Calu3 (cell line): ENCODE results near the gene CFAP77. TPM values are rescaled to one million over a fixed set of nuclear protein-coding genes. Genes with fewer than 3 reads are reported as not detected.

Source experiments
- BruUV-seq: library from RNA; stranded (reverse); fragments of 400-500 nt; replicated peaks from 2 replicates; lab custom pipeline; 2021; lab: Mats Ljungman, UMichigan
- CTCF ChIA-PET: fragments of 300-600 bp; sonication (Branson Sonifier 250); formaldehyde crosslinking; loops from one replicate; lab custom pipeline; 2022; ENCODE audit warnings: antibody characterized with exemption; lab: Charles Lee
- DNase-seq: peaks from one replicate; pipeline ENCODE4 v3.0.0; 2022
- H3K27ac Mint-ChIP-seq: one replicate; pipeline ENCODE4 v1.8.0; 2022; ENCODE audit warnings: mixed read lengths; ENCODE audit not compliant: unreplicated experiment
- H3K27me3 Mint-ChIP-seq: one replicate; pipeline ENCODE4 v1.8.0; 2022; ENCODE audit warnings: mixed read lengths; ENCODE audit not compliant: unreplicated experiment
- H3K36me3 Mint-ChIP-seq: one replicate; pipeline ENCODE4 v1.8.0; 2022; ENCODE audit warnings: mild to moderate bottlenecking, moderate library complexity, mixed read lengths; ENCODE audit not compliant: insufficient read depth, unreplicated experiment
- H3K4me1 Mint-ChIP-seq: one replicate; pipeline ENCODE4 v1.8.0; 2022; ENCODE audit warnings: mild to moderate bottlenecking, low read depth, mixed read lengths; ENCODE audit not compliant: unreplicated experiment
- H3K4me3 Mint-ChIP-seq: one replicate; pipeline ENCODE4 v1.8.0; 2022; ENCODE audit warnings: mild to moderate bottlenecking, low read depth, moderate library complexity, mixed read lengths; ENCODE audit not compliant: unreplicated experiment
- H3K9me3 Mint-ChIP-seq: one replicate; pipeline ENCODE4 v1.8.0; 2022; ENCODE audit warnings: low read depth, mixed read lengths; ENCODE audit not compliant: unreplicated experiment
- CTCF ChIP-seq: fragments of 200-600 bp; IDR thresholded peaks from one replicate; pipeline ENCODE4 v1.8.0; 2022; ENCODE audit warnings: antibody characterized with exemption; ENCODE audit not compliant: unreplicated experiment
- intact Hi-C: fragments of 100-400 bp; cut with micrococcal nuclease; formaldehyde crosslinking; loops from one replicate; pipeline ENCODE4 v1.10.0; 2022; ENCODE audit not compliant: unreplicated experiment
- total RNA-seq: library from RNA; stranded (reverse); gene quantifications from 2 replicates; pipeline ENCODE4 v1.2.3, GENCODE V29; 2022

The CFAP77 gene
- total RNA-seq, 1 experiment from 2014 or later, result not detected

- CTCF ChIA-PET, result interaction anchor here (0.6 to 1.3 kb wide), 2 partner anchors 22 to 162 kb away, joined by 3 to 5 read pairs; partner anchors contain the start of gene CFAP77
- DNase-seq, result no peak
- Mint-ChIP-seq H3K4me1 (peaks cover 15% of the 10 kb centered on the region), H3K4me3 (no peak overlapping the region), H3K9me3 (no peaks in the 10 kb centered on the region), H3K27ac (no peak overlapping the region), H3K27me3 (peaks cover 16% of the 10 kb centered on the region), H3K36me3 (peaks cover 4% of the 10 kb centered on the region)
- intact Hi-C loops, result no loop called here
- TF ChIP-seq CTCF, result no peak
- no TSS peak for BruUV-seq
Measured at GRCh38 chr9:132571806-132572600, 162.0 kb downstream of the CFAP77 start.

- peak; percentile 21 for DNase-seq
- Mint-ChIP-seq H3K4me1 (peaks cover 15% of the 10 kb centered on the region), H3K36me3 (peaks cover 4% of the 10 kb centered on the region), H3K9me3 (no peaks in the 10 kb centered on the region), H3K4me3 (no peak overlapping the region), H3K27ac (peak overlapping the region; percentile 50), H3K27me3 (peaks cover 25% of the 10 kb centered on the region)
- TF ChIP-seq CTCF, result no peak
- CTCF ChIA-PET, result no interaction called here
- intact Hi-C loops, result no loop called here
- BruUV-seq, result no TSS peak
Measured at GRCh38 chr9:132572921-132573320, 162.9 kb downstream of the CFAP77 start.

GRCh38 chr9:132575005-132575609, 165.1 kb downstream of the CFAP77 start:
- CTCF ChIA-PET, result no interaction called here
- Mint-ChIP-seq H3K4me1 (peaks cover 10% of the 10 kb centered on the region), H3K4me3 (no peak overlapping the region), H3K27ac (no peak overlapping the region), H3K36me3 (peaks cover 4% of the 10 kb centered on the region), H3K27me3 (peaks cover 41% of the 10 kb centered on the region), H3K9me3 (no peaks in the 10 kb centered on the region)
- intact Hi-C loops, result loop anchor here (2.0 to 5.0 kb wide), 2 partner anchors 68 to 163 kb away; partner anchors contain the start of gene CFAP77
- no TSS peak for BruUV-seq
- DNase-seq, result peak; percentile 84
- peak; percentile 87 for TF ChIP-seq CTCF

GRCh38 chr9:132575811-132576210, 165.8 kb downstream of the CFAP77 start:
- no TSS peak for BruUV-seq
- Mint-ChIP-seq H3K27me3 (peaks cover 41% of the 10 kb centered on the region), H3K27ac (no peak overlapping the region), H3K36me3 (peaks cover 4% of the 10 kb centered on the region), H3K4me1 (peaks cover 8% of the 10 kb centered on the region), H3K4me3 (no peak overlapping the region), H3K9me3 (no peaks in the 10 kb centered on the region)
- intact Hi-C loops, result loop anchor here (2.0 to 5.0 kb wide), 2 partner anchors 69 to 164 kb away; partner anchors contain the start of gene CFAP77
- CTCF ChIA-PET, result no interaction called here
- no peak for TF ChIP-seq CTCF
- no peak for DNase-seq
